Mesodermal cell (in vitro differentiated cells): ENCODE data around the gene ZIC1.
A peak's percentile ranks its signal among the peaks of the same experiment; 100 is the strongest.

Experiments
- H3K27ac ChIP-seq: 2 replicates; pipeline ENCODE4 v1.7.0; 2013; ENCODE audit warnings: mild to moderate bottlenecking, low read depth, low read length, moderate library complexity; ENCODE audit not compliant: severe bottlenecking
- H3K36me3 ChIP-seq: 2 replicates; pipeline ENCODE4 v1.7.1; 2013; ENCODE audit warnings: mild to moderate bottlenecking, low read length, moderate library complexity; ENCODE audit not compliant: control insufficient read depth, insufficient read depth
- H3K4me1 ChIP-seq: one replicate; pipeline ENCODE4 v1.7.1; 2013; ENCODE audit warnings: mild to moderate bottlenecking, low read length; ENCODE audit not compliant: insufficient read depth, control insufficient read depth, poor library complexity, severe bottlenecking
- H3K4me3 ChIP-seq: 2 replicates; pipeline ENCODE4 v1.7.0; 2013; ENCODE audit warnings: low read length, control low read depth, mild to moderate bottlenecking; ENCODE audit not compliant: insufficient read depth, poor library complexity, severe bottlenecking; ENCODE audit errors: extremely low read depth
- H3K9me3 ChIP-seq: 2 replicates; pipeline ENCODE4 v1.7.1; 2013; ENCODE audit warnings: mild to moderate bottlenecking, low read length, moderate library complexity; ENCODE audit not compliant: control insufficient read depth
- WGBS, 2 experiments: methylation state at CpG; one replicate each; pipeline ENCODE4 v1.1.5; 2013; ENCODE audit warnings: missing lambda C conversion rate in 2 of 2; ENCODE audit not compliant: insufficient coverage in 2 of 2; 5-methylcytosine and 5-hydroxymethylcytosine counted together

ZIC1 gene

DNA sequence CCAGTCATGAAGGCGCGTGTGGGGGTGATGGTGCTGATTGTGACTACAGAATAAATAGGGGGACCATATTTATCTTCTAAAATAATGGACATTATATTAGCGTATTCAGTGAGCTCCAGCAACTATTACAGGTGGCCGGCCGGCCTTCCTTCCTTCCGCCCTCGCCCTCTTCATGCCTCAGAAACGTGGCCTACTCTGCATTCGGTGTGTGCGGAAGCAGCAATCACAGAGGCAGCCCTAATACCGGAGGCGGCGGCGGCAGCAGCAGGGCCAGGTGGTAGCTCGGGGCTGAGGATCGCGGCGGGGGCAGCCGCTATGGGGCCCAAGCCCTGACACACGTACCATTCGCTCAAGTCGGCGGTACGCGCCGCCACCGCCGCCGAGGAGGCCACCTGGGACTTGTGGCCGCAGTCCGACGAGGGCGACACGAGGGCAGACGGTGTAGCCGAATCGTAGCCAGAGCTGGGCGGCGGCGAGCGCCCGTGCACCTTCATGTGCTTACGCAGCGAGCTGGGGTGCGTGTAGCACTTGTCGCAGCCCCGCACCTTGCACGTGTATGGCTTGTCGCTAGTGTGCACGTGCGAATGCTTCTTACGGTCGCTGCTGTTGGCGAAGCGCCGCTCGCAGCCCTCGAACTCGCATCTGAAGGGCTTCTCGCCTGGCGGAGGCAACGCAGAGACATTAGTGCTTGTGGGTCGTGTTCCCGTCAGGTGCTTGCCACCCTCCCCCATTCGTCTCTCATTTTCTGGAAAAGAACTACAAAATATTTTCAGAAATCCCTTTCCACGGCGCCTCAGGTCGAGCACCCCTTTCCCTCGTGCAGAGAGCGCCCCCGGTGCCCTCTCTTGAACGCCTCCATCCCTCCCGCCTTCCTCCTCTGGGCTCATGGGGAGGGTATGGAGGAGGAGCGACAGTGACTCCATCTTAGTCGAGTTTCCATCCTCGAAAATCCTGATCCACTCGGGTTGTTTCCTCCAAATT is 18.3 kb upstream of the ZIC1 start:
- WGBS, 2 experiments, result 2 to 6% methylated on average over 59 to 65 of the region's 77 CpGs
- Histone ChIP-seq H3K36me3 (no peaks in the 10 kb centered on the region), H3K9me3 (no peaks in the 10 kb centered on the region), H3K4me3 (no peak overlapping the region), H3K4me1 (peaks cover 9% of the 10 kb centered on the region), H3K27ac (no peak overlapping the region)

DNA sequence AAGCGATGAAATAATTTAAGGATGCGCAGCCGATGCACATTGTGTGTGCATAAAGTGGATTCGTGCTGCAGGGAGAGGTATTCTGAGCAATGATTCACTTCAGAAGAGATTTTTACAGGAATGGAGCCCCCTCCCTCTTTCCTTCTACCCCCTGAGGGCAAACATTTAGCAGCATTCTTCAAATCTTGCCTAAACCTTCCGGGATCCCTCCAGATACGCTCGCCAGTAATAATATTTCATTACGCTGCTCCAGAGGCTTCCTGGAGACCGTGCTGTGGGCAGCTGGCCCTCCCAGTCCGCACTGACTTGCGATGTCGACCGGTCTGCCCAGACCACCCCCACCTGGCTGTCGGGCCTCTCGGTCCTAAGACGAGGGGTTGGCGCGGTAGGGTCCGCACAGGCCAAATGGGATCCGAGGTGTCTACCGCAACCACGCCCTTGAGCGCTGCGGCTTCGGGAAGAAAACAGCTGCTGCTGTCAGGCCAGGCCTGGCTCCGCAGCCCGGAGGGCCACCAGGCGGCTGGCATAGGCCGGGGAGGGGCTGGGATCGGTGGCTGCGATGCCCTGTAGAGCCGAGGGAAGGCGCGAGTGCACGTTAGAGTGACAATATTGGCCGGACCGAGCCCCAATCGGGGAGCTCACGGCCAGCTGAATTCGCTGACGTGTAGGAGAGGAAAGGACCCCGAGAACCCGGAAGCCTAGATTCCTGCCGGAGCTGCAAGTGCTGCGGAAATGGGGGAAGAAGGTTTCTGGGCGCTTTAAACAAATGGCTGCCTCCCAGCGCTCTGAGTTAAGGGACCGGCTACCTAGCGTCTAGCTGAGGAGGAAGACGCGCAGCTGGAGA is 17.2 kb upstream of the ZIC1 start:
- H3K4me3 ChIP-seq, result peak overlapping the region; percentile 43
- peaks cover 13% of the 10 kb centered on the region for H3K4me1 ChIP-seq
- 1% methylated on average over 40 to 42 of the region's 51 CpGs for WGBS, 2 experiments
- H3K36me3 ChIP-seq, result no peaks in the 10 kb centered on the region
- H3K9me3 ChIP-seq, result no peaks in the 10 kb centered on the region
- H3K27ac ChIP-seq, result peak overlapping the region; percentile 16

DNA sequence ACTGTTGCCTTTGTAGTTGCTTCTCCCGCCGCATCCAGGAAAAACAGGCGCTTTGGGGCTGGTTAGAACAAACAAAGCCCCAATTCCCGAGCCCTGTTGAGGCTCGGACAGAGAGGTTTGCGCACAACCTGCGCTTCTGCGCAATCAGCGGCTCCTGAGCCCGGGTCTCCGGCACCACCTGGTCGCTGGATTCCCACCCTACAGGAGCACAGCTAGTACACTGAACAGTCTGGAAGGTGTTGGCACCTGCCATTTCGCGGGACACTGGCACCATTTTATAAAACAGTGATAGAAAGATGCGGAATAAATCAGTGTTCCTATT is 16.6 kb upstream of the ZIC1 start:
- no peaks in the 10 kb centered on the region for H3K9me3 ChIP-seq
- H3K4me3 ChIP-seq, result peak overlapping the region; percentile 43
- H3K36me3 ChIP-seq, result no peaks in the 10 kb centered on the region
- H3K27ac ChIP-seq, result peak overlapping the region; percentile 16
- peaks cover 13% of the 10 kb centered on the region for H3K4me1 ChIP-seq
- WGBS, 2 experiments, result 0% methylated on average over 10 to 12 of the region's 15 CpGs

DNA sequence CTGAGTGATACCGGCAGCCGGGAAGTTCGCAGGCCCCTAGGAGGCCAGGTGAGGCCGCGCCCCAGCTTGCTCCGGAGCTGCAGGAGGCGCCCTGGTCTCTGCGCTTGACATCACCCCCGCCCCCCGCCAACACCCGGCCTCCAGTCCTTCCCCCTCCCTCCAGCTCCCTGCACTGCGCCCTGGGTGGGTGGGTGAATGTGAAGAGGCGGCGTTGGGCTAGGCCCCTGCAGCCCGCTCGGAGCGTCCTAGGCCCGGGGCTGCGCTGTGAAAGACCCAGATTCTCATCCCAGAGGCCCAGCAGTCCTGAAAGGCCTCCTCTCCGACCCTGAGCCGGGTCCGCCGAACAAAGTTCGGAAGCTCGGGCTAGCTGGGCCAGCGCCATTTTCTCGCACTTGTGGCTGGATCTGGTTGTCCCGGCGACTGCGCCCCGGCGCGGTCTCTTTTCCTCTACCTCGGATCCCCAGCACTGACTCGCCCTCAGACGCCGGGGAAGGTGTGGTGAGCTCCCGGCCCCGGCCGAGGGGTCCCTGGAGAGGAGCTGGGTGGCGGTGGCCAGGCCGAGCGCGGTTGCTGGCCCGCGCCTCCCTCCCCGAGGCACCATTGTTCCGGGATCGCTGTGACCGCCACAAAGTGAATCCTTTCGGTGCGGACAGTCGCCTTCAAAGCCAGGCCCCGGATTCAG is 15.8 kb upstream of the ZIC1 start:
- Histone ChIP-seq H3K9me3 (no peaks in the 10 kb centered on the region), H3K4me3 (peak overlapping the region; percentile 43), H3K36me3 (no peaks in the 10 kb centered on the region), H3K27ac (no peak overlapping the region), H3K4me1 (peaks cover 13% of the 10 kb centered on the region)
- WGBS, 2 experiments, result 0 to 2% methylated on average over 35 to 36 of the region's 54 CpGs

DNA sequence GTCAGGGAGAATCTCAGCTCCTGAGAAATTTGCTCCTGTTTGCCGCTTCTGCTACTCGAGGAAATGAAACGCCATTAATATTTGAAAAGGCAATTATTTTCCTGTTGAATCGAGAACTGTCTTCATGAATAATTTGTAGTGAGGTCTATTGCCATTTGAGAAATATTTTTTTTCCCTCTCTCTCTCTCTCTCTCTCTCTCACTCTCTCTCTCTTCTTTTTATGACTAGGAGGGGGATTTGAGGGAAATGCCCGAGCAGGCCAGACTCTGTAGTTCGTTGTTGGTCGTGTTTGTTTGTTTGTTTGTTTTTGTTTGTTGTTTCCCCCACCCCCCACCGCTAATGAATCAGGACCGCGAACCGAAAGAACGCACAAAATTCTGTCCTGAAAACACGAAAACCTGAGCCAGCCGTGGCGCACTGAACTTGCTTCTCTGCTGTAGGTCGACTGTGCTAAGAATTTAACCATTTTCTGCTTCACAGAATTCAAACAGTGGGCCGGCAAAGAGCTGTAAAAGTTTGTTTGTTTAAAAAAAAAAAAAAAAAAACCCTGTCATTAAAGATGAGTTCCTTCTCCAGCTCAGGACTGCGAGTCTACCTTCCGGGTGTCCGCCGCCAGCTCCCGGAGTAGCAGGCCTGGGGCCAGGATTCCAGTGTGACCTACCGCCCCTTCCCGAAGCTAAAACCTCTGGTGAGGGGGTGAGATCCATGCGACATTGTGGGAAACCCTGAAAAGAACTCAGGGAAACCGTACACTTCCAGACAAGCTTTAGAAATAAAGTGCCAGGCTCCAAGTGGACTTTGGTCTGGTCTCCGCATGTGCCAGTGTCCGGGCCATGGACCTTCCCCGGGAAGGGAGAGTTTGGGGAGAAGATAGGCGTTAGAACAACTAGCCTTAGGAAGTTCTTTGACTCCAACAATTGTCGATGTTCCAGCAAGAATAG is 15.0 kb upstream of the ZIC1 start:
- Histone ChIP-seq H3K9me3 (no peaks in the 10 kb centered on the region), H3K36me3 (no peaks in the 10 kb centered on the region), H3K4me1 (peaks cover 13% of the 10 kb centered on the region), H3K4me3 (peak overlapping the region; percentile 43), H3K27ac (no peak overlapping the region)
- 2 to 3% methylated on average over 19 to 20 of the region's 31 CpGs for WGBS, 2 experiments

DNA sequence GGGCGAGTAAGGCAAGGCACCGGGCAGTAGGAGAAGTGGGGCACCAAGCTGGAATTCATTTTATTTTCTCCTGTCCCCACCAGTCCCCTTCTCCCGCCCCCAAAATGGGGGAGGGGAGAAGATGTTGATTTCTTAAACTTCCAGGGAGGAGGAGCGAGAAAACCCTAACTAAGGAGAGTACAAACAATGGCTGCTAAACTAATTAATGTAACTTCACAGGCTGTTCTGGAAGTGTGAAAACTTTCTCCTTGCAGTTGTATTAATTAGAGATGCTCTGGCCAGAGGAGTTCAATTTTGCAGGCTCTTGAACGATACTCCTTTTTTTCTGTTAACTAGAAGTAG is 14.3 kb upstream of the ZIC1 start:
- Histone ChIP-seq H3K4me3 (no peak overlapping the region), H3K4me1 (peaks cover 13% of the 10 kb centered on the region), H3K9me3 (no peaks in the 10 kb centered on the region), H3K27ac (no peak overlapping the region), H3K36me3 (no peaks in the 10 kb centered on the region)
- WGBS, 2 experiments, result 17% methylated on average over 1 of the region's 5 CpGs; no CpG with 5 or more reads in 1 of the 2 experiments

DNA sequence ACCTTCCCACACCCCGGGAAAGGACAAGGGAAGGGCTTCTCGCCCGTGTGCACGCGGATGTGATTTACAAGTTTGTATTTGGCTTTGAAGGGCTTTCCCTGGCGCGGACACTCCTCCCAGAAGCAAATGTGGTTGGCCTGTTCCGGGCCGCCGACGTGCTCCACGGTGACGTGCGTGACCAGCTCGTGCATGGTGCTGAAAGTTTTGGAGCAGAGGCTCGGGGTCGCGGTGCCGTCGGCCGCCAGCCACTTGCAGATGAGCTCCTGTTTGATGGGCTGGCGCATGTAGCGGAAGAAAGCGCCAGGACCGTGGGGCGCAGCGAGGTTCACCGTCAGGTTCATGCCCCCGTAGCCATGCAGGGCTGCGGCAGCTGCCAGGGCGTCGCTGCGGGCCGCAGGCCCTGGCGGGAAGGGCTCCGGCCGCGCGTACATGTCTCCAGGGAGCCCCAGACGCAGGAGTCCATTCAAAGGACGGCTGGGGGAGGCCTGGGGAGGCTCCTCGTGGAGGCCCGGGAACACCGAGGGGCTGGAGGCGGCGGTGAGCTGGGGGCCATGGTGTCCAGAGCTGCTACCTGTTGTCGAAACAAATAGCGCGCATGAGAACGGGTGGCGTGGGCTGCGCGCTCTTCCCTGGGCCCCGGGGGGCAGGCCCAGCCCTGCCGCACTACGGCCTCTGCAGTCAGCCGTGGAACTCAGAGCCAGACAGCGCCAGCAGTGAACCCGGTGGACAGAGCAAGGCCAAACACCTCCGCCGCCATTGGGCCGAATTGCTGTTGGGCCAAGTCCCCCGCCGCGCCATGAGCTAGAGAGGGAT is 13.1 kb upstream of the ZIC1 start:
- Histone ChIP-seq H3K4me3 (peak overlapping the region; percentile 2), H3K4me1 (peaks cover 13% of the 10 kb centered on the region), H3K9me3 (no peaks in the 10 kb centered on the region), H3K27ac (peak overlapping the region; percentile 2), H3K36me3 (no peaks in the 10 kb centered on the region)
- 1 to 3% methylated on average over 51 to 65 of the region's 65 CpGs for WGBS, 2 experiments

DNA sequence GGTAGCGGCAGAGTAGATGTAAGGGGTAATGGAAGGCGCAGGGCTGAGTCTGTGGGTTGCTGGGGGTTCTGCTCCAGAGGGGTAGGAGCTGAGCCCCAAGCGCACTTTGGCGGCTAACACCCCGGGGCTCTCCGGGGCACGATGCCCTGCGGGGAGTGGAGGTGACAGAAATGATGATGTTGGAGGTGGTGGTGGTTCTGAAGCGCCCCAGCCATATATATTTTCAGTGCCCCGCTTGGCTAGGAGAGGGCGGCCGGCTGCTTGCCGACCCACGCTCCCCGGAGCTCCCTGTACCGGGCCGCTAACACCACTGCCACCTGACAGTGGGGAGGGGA is 12.5 kb upstream of the ZIC1 start:
- Histone ChIP-seq H3K27ac (peak overlapping the region; percentile 62), H3K4me3 (no peak overlapping the region), H3K9me3 (no peaks in the 10 kb centered on the region), H3K4me1 (peaks cover 13% of the 10 kb centered on the region), H3K36me3 (no peaks in the 10 kb centered on the region)
- WGBS, 2 experiments, result 3 to 4% methylated on average over 7 of the region's 17 CpGs

DNA sequence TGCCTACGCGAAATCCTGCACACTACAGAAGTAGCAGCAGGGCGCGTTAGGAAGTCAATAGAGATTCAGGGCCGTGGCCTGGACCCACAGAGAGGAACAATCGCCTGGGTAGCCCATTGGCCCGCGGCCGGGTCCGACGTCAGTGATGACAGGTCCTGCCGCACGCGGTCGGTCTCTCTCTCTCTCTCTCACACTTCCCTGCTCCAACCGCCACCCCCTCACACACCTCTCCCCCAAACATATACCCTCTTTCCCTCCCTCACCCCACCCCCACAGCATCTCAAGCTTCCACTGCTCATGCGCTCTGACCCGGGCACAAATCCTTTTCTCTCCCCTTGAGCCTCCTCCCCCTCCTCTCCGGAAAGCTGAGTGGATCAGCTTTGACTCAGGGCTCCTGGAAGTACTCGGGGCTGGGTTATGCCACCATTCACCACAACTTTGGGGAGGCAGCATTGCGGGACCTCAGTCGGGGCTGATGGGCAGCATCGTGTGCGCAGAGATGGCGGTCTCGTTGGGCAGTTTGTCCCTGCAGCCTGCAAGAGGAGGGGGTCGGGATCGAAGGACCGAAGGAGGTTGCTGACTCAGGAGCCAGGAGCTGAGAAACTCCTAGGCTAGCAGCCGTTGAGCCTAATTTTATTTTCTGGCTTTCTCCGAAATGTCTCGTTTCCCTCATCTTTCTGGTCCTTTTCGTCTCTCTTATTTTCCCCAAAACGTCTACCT is 11.8 kb upstream of the ZIC1 start:
- Histone ChIP-seq H3K27ac (peak overlapping the region; percentile 62), H3K4me1 (peaks cover 13% of the 10 kb centered on the region), H3K9me3 (no peaks in the 10 kb centered on the region), H3K36me3 (no peaks in the 10 kb centered on the region), H3K4me3 (peak overlapping the region; percentile 16)
- 1 to 2% methylated on average over 18 to 29 of the region's 34 CpGs for WGBS, 2 experiments
